Measurements from ENCODE around the gene ENTPD8. TPM values are rescaled to one million over a fixed set of nuclear protein-coding genes. Genes with fewer than 3 reads are reported as not detected.

The ENTPD8 gene
- total and polyA plus RNA-seq, 4 donors = 0.08 to 0.45 (median 0.21) TPM

DNA sequence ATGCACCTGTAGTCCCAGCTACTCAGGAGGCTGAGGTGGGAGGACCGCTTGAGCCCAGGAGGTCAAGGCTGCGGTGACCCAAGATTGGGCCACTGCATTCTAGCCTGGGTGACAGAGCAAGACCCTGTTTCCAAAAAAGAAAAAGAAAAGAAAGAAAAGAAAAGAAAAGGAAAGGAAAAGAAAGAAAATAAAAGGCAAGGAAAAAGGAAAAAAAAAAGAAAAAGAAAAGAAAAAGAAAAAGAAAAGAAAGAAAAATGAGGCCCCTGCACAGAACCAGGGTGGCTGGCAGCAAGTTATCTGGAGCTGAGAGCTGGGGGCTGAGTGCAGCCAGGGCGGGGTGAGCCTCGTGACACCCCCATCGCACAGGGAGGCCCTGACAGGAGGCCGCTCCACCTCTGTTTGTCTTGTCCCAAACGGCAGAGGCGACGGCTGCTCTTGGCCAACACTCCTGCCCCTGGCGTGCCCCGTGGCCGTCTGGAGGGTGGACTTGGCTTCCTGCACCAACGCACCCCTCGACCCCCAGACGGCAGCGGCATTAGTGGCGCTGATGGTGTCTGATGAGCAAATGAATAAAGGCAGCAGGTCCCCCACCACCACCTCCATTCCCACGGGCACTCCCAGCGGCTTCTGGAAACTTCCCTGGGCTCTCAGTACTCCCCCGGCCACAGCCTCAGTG lies 34.9 kb downstream of the ENTPD8 start:
- H3K27ac ChIP-seq (ENCODE audit: low read depth in 1 of 2, low read length in 1 of 2) = no peak overlapping the region
- DNase-seq (no peak), ATAC-seq (ENCODE audit: insufficient read depth, low FRiP score) (no peak)
- no peaks in the 10 kb centered on the region for H3K9me3 ChIP-seq (ENCODE audit: control insufficient read depth in 4 of 4, insufficient read depth in 3 of 4, low read length in 3 of 4)
- H3K9ac ChIP-seq (ENCODE audit: insufficient read depth in 1 of 2, low read length in 2 of 2) = no peak overlapping the region
- H3K4me1 ChIP-seq (ENCODE audit: control insufficient read depth in 5 of 5, insufficient read depth in 5 of 5, low read length in 5 of 5) = peaks cover 0 to 17% (median 0%) of the 10 kb centered on the region in 5 donors
- peaks cover 0 to 2% (median 0%) of the 10 kb centered on the region in 4 donors for H3K36me3 ChIP-seq (ENCODE audit: control insufficient read depth in 4 of 4, insufficient read depth in 4 of 4, low read length in 4 of 4)
- no peak for TF ChIP-seq CTCF (IDR thresholded peaks at IDR 0.05; ENCODE audit: control extremely low read depth, extremely low read depth)
- no peaks in the 10 kb centered on the region for H3K27me3 ChIP-seq (ENCODE audit: control insufficient read depth in 3 of 3, insufficient read depth in 3 of 3, low read length in 2 of 3)
- H3K4me3 ChIP-seq = no peak overlapping the region
- 55 to 69% methylated on average over 19 to 20 of the region's 20 CpGs for WGBS, 2 donors

DNA sequence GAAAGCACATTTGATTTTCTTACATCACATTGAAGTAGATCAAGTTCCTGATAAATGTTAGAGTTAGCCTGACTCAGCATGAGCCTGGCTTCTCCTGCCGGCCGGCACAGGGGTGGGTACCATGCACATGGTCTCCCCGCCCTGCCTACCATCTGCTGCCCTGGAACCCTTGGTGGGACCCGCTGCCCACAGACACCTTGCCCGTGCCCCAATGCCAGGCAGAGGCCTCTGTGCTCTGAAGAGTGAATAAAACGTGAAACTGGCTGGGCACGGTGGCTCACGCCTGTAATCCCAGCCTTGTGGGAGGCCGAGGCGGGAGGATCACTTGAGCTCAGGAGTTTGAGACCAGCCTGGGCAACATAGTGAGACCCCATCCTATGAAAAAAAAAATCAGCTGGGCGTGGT lies 35.5 kb downstream of the ENTPD8 start:
- no peak for TF ChIP-seq CTCF (IDR thresholded peaks at IDR 0.05; ENCODE audit: control extremely low read depth, extremely low read depth)
- no peak for ATAC-seq (ENCODE audit: insufficient read depth, low FRiP score)
- no peaks in the 10 kb centered on the region for H3K27me3 ChIP-seq (ENCODE audit: control insufficient read depth in 3 of 3, insufficient read depth in 3 of 3, low read length in 2 of 3)
- no peak overlapping the region for H3K9ac ChIP-seq (ENCODE audit: insufficient read depth in 1 of 2, low read length in 2 of 2)
- DNase-seq = no peak
- H3K9me3 ChIP-seq (ENCODE audit: control insufficient read depth in 4 of 4, insufficient read depth in 3 of 4, low read length in 3 of 4) = no peaks in the 10 kb centered on the region
- peaks cover 0 to 2% (median 0%) of the 10 kb centered on the region in 4 donors for H3K36me3 ChIP-seq (ENCODE audit: control insufficient read depth in 4 of 4, insufficient read depth in 4 of 4, low read length in 4 of 4)
- no peak overlapping the region for H3K27ac ChIP-seq (ENCODE audit: low read depth in 1 of 2, low read length in 1 of 2)
- WGBS, 2 donors = 80 to 88% methylated on average over 11 of the region's 11 CpGs
- H3K4me3 ChIP-seq = no peak overlapping the region
- peaks cover 0 to 12% (median 0%) of the 10 kb centered on the region in 5 donors for H3K4me1 ChIP-seq (ENCODE audit: control insufficient read depth in 5 of 5, insufficient read depth in 5 of 5, low read length in 5 of 5)

- WGBS, 2 donors = 94 to 97% methylated on average over 23 to 24 of the region's 24 CpGs
- Histone ChIP-seq H3K9me3 (ENCODE audit: control insufficient read depth in 4 of 4, insufficient read depth in 3 of 4, low read length in 3 of 4) (no peaks in the 10 kb centered on the region), H3K9ac (ENCODE audit: insufficient read depth in 1 of 2, low read length in 2 of 2) (no peak overlapping the region), H3K36me3 (ENCODE audit: control insufficient read depth in 4 of 4, insufficient read depth in 4 of 4, low read length in 4 of 4) (peaks cover 0 to 2% (median 0%) of the 10 kb centered on the region in 4 donors), H3K27me3 (ENCODE audit: control insufficient read depth in 3 of 3, insufficient read depth in 3 of 3, low read length in 2 of 3) (no peaks in the 10 kb centered on the region), H3K4me3 (no peak overlapping the region), H3K4me1 (ENCODE audit: control insufficient read depth in 5 of 5, insufficient read depth in 5 of 5, low read length in 5 of 5) (peaks cover 0 to 9% (median 0%) of the 10 kb centered on the region in 5 donors), H3K27ac (ENCODE audit: low read depth in 1 of 2, low read length in 1 of 2) (no peak overlapping the region)
- DNase-seq (no peak), ATAC-seq (ENCODE audit: insufficient read depth, low FRiP score) (no peak)
- no peak for TF ChIP-seq CTCF (IDR thresholded peaks at IDR 0.05; ENCODE audit: control extremely low read depth, extremely low read depth)
Observed at GRCh38 chr9:137404961-137405567, 36.1 kb downstream of the ENTPD8 start.

Measured in lung (tissue), 12 donors.